ENCODE results near the gene RFX3.

DNA sequence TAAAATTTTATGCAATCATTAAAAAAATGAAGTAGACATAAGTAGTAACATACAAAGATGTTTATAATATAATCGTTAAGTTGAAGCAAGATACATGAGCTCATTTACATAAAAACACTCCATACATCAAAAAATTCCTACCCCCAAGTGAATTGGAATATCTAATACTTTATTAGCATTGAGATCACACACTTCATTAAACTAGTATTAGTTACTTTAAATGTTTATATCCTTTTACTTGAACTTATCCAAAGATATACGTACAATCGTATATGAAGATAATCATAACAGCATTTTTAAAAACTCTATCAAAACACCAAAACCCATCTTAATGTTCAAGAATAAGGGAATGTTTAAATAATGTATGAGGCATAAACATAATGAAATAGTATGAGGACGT lies 275.1 kb downstream of the RFX3 start:
- TF ChIP-seq EZH2 (IDR thresholded peaks at IDR 0.05; ENCODE audit: borderline replicate concordance, low read depth, low read length, severe bottlenecking): no peak
- TF ChIP-seq, protein P1, sequence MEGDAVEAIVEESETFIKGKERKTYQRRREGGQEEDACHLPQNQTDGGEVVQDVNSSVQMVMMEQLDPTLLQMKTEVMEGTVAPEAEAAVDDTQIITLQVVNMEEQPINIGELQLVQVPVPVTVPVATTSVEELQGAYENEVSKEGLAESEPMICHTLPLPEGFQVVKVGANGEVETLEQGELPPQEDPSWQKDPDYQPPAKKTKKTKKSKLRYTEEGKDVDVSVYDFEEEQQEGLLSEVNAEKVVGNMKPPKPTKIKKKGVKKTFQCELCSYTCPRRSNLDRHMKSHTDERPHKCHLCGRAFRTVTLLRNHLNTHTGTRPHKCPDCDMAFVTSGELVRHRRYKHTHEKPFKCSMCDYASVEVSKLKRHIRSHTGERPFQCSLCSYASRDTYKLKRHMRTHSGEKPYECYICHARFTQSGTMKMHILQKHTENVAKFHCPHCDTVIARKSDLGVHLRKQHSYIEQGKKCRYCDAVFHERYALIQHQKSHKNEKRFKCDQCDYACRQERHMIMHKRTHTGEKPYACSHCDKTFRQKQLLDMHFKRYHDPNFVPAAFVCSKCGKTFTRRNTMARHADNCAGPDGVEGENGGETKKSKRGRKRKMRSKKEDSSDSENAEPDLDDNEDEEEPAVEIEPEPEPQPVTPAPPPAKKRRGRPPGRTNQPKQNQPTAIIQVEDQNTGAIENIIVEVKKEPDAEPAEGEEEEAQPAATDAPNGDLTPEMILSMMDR (IDR thresholded peaks at IDR 0.05; ENCODE audit: borderline replicate concordance, extremely low read depth, low read length, poor library complexity, severe bottlenecking): no peak
